Inferior parietal cortex (tissue), 1 donor: ENCODE measurements around the gene PERM1.
A peak's percentile ranks its signal among the peaks of the same experiment; 100 is the strongest.
"Not testable (repeated sequence)": the region's sequence is repeated elsewhere in the genome, so short reads cannot be mapped to it uniquely, and the experiment has no call there.

Experiments used
- DNase-seq: peaks from one replicate; pipeline ENCODE4 v3.0.0-alpha.2; 2016; ENCODE audit errors: extremely low spot score

Gene PERM1

GRCh38 chr1:981955-982558 is at the start of gene PERM1:
Gene PERM1, minus strand, starts transcription at chr1:982093. Its CDS starts 1,064 bp downstream, at chr1:981029.
- no peak for DNase-seq

GRCh38 chr1:1030867-1031658 is 49.2 kb upstream of the PERM1 start:
- DNase-seq: not testable (repeated sequence)

- no peak for DNase-seq
These were observed 45.9 kb upstream of the PERM1 start for GRCh38 chr1:1027791-1028190.

GRCh38 chr1:1026599-1027413 is 44.9 kb upstream of the PERM1 start:
- DNase-seq: no peak

GRCh38 chr1:1025730-1026129 is 43.8 kb upstream of the PERM1 start:
- DNase-seq: no peak

- no peak for DNase-seq
These were observed 43.1 kb upstream of the PERM1 start for GRCh38 chr1:1024771-1025699.

- DNase-seq: no peak
These were observed 42.4 kb upstream of the PERM1 start for GRCh38 chr1:1024149-1024770.

GRCh38 chr1:1023700-1024099 is 41.8 kb upstream of the PERM1 start:
- no peak for DNase-seq

GRCh38 chr1:1022302-1023009 is 40.6 kb upstream of the PERM1 start:
- no peak for DNase-seq

GRCh38 chr1:1021920-1022259 is 40.0 kb upstream of the PERM1 start:
- no peak for DNase-seq

GRCh38 chr1:1021010-1021919 is 39.4 kb upstream of the PERM1 start:
- no peak for DNase-seq

GRCh38 chr1:1020415-1021009 is 38.6 kb upstream of the PERM1 start:
- no peak for DNase-seq

- DNase-seq: no peak
These were observed 38.1 kb upstream of the PERM1 start, which contains the start of gene AGRN for GRCh38 chr1:1020000-1020404. Gene AGRN, plus strand, starts transcription at chr1:1020120. Its CDS starts 53 bp downstream, at chr1:1020173.

- peak; percentile 72 for DNase-seq
These were observed 37.5 kb upstream of the PERM1 start for GRCh38 chr1:1019122-1019999.

- DNase-seq: not testable (repeated sequence)
These were observed 36.4 kb upstream of the PERM1 start for GRCh38 chr1:1018321-1018685.

GRCh38 chr1:1017397-1018320 is 35.8 kb upstream of the PERM1 start:
- not testable (repeated sequence) for DNase-seq
